Endothelial cell of umbilical vein (primary cell): ENCODE measurements around the gene MPDZ. TPM values are rescaled to one million over a fixed set of nuclear protein-coding genes. Genes with fewer than 3 reads are reported as not detected.

Source experiments
- BruUV-seq: library from RNA; stranded (reverse); fragments of 400-500 nt; replicated peaks from 2 replicates; lab custom pipeline; 2021; lab: Mats Ljungman, UMichigan
- CTCF ChIA-PET: fragments of 300-600, 350-600 bp; sonication (Branson Sonifier 250); formaldehyde crosslinking; loops from one replicate; lab custom pipeline; 2021; ENCODE audit warnings: antibody characterized with exemption, inconsistent platforms; lab: Charles Lee
- POLR2A ChIA-PET: fragments of 300-600, 350-600 bp; sonication (Branson Sonifier 250); formaldehyde crosslinking; loops from one replicate; lab custom pipeline; 2021; ENCODE audit warnings: antibody characterized with exemption, inconsistent platforms; lab: Charles Lee
- DNase-seq: peaks from one replicate; pipeline ENCODE4 v3.0.0-alpha.2; 2011; ENCODE audit warnings: low read depth, low spot score
- FAIRE-seq: peaks from 2 replicates; lab custom pipeline; 2011; peaks lifted over from hg19 to GRCh38; lab: Jason Lieb, UNC
- H2AFZ ChIP-seq: 2 replicates; pipeline ENCODE4 v1.6.0; 2012; ENCODE audit warnings: low read depth, low read length, control low read depth, inconsistent platforms
- H3K27ac ChIP-seq: 2 replicates; pipeline ENCODE4 v1.5.1; 2011; ENCODE audit warnings: low read depth, mild to moderate bottlenecking, control low read depth, low read length, moderate library complexity; ENCODE audit not compliant: insufficient read depth
- H3K27me3 ChIP-seq, 2 experiments: 2 replicates each; pipeline versions ENCODE4 v1.6.0 to v1.6.1; 2011; ENCODE audit warnings: low read length in 2 of 2, mixed read lengths in 1 of 2; ENCODE audit not compliant: control insufficient read depth in 2 of 2, insufficient read depth in 2 of 2
- H3K36me3 ChIP-seq, 2 experiments: 2 replicates in 1 of 2; 3 replicates in 1 of 2; pipeline ENCODE4 v1.5.1; 2011; ENCODE audit warnings: low read length in 2 of 2, mild to moderate bottlenecking in 1 of 2, moderate library complexity in 1 of 2; ENCODE audit not compliant: control insufficient read depth in 2 of 2, insufficient read depth in 2 of 2; ENCODE audit errors: extremely low read depth in 1 of 2
- H3K4me1 ChIP-seq: 3 replicates; pipeline ENCODE4 v1.5.1; 2011; ENCODE audit warnings: mild to moderate bottlenecking, low read length; ENCODE audit not compliant: control insufficient read depth, insufficient read depth; ENCODE audit errors: extremely low read depth
- H3K4me2 ChIP-seq: 2 replicates; pipeline ENCODE4 v1.6.1; 2011; ENCODE audit warnings: low read length, control low read depth, mixed read lengths; ENCODE audit not compliant: insufficient read depth
- H3K4me3 ChIP-seq, 3 experiments: fragments of 200-600 bp in 1 of 3; sonication (generic), shearing (Covaris generic) in 1 of 3; replicated peaks in 1 of 3; 2 replicates each; pipeline ENCODE4 v1.5.1; 2011 to 2016; ENCODE audit warnings: control low read depth in 3 of 3, low read length in 3 of 3, mild to moderate bottlenecking in 2 of 3, inconsistent platforms in 1 of 3, low read depth in 1 of 3, moderate library complexity in 1 of 3; ENCODE audit not compliant: insufficient read depth in 1 of 3
- H3K79me2 ChIP-seq: 2 replicates; pipeline ENCODE4 v1.6.0; 2012; ENCODE audit warnings: low read length, inconsistent platforms; ENCODE audit not compliant: control insufficient read depth, insufficient read depth
- H3K9ac ChIP-seq: replicated peaks from 2 replicates; pipeline ENCODE3; 2011; ENCODE audit warnings: low read length, control low read depth; ENCODE audit not compliant: insufficient read depth; ENCODE audit errors: extremely low read depth
- H3K9me1 ChIP-seq: replicated peaks from 3 replicates; pipeline ENCODE4 v1.6.0; 2011; ENCODE audit warnings: mild to moderate bottlenecking, low read length; ENCODE audit not compliant: control insufficient read depth, insufficient read depth; ENCODE audit errors: extremely low read depth
- H3K9me3 ChIP-seq: replicated peaks from 2 replicates; pipeline ENCODE4 v1.5.1; 2012; ENCODE audit warnings: low read length, inconsistent platforms; ENCODE audit not compliant: control insufficient read depth, insufficient read depth
- H4K20me1 ChIP-seq: replicated peaks from 2 replicates; pipeline ENCODE3; 2011; ENCODE audit warnings: mild to moderate bottlenecking, low read length; ENCODE audit not compliant: control insufficient read depth, insufficient read depth; ENCODE audit errors: extremely low read depth
- CTCF ChIP-seq, 2 donors: IDR thresholded peaks; 1 replicate in 1 of 2; 2 replicates in 1 of 2; pipeline ENCODE4 v1.5.1; 2011; ENCODE audit warnings: low read length in 2 of 2, mild to moderate bottlenecking in 2 of 2, moderate library complexity in 2 of 2, control low read depth in 1 of 2, inconsistent platforms in 1 of 2, low read depth in 1 of 2; ENCODE audit not compliant: insufficient read depth in 1 of 2; ENCODE audit errors: extremely low read depth in 1 of 2
- EZH2 ChIP-seq: IDR thresholded peaks from 2 replicates; pipeline ENCODE4 v1.6.1; 2012; ENCODE audit warnings: borderline replicate concordance, low read depth, mild to moderate bottlenecking, moderate library complexity, low read length, inconsistent platforms; ENCODE audit not compliant: severe bottlenecking
- FOS ChIP-seq: IDR thresholded peaks from 2 replicates; pipeline ENCODE4 v1.6.1; 2011; ENCODE audit warnings: mild to moderate bottlenecking, low read length, moderate library complexity, borderline replicate concordance; ENCODE audit not compliant: insufficient read depth
- GATA2 ChIP-seq: IDR thresholded peaks from 2 replicates; pipeline ENCODE4 v1.7.0; 2011; ENCODE audit warnings: low read depth, mild to moderate bottlenecking, moderate library complexity, mixed read lengths, low read length; ENCODE audit not compliant: insufficient read length, insufficient read depth
- JUN ChIP-seq: IDR thresholded peaks from 2 replicates; pipeline ENCODE4 v1.6.1; 2011; ENCODE audit warnings: borderline replicate concordance, low read depth; ENCODE audit not compliant: insufficient read length, insufficient read depth
- MYC ChIP-seq: IDR thresholded peaks from one replicate; pipeline ENCODE4 v1.6.1; 2011; ENCODE audit warnings: mild to moderate bottlenecking, low read depth, low read length
- POLR2A ChIP-seq: IDR thresholded peaks from 2 replicates; pipeline ENCODE4 v1.6.1; 2012; ENCODE audit warnings: low read depth, mild to moderate bottlenecking, control low read depth, low read length
- POLR2AphosphoS5 ChIP-seq: IDR thresholded peaks from 2 replicates; pipeline ENCODE4 v1.6.1; 2012; ENCODE audit warnings: low read depth, mild to moderate bottlenecking, control low read depth, low read length, moderate library complexity; ENCODE audit not compliant: insufficient read depth
- dilution Hi-C: fragments of 300-500 bp; cut with MboI; formaldehyde crosslinking; loops from one replicate; pipeline ENCODE4 v1.15.0; 2019; ENCODE audit warnings: low sequenced_read_pairs; ENCODE audit not compliant: extremely low pct_ligation_motif_present
- intact Hi-C: fragments of 100-400 bp; cut with micrococcal nuclease; formaldehyde crosslinking; loops from one replicate; pipeline ENCODE4 v1.10.0; 2022
- polyA plus RNA-seq, 4 experiments: library from polyadenylated mRNA; depleted of rRNA in 3 of 4; stranded (reverse) in 3 of 4; unstranded in 1 of 4; fragments of >200 nt; gene quantifications; 2 replicates each; pipeline versions ENCODE4 v1.2.1 to v1.2.3, GENCODE V29; 2011 to 2012; ENCODE audit warnings: missing spikeins in 1 of 4
- total RNA-seq: library from RNA; stranded (reverse); gene quantifications from 2 replicates; pipeline ENCODE4 v1.2.3, GENCODE V29; 2021
- TF ChIP-seq, protein P1 (sequence below): IDR thresholded peaks from 2 replicates; pipeline ENCODE4 v1.6.1; 2011; ENCODE audit not compliant: insufficient read depth, insufficient read length

The MPDZ gene
- total and polyA plus RNA-seq, 2 donors (not counting 3 experiments of a cell fraction or from before 2014, with no cell fraction given): 22.3 to 54.4 TPM

DNA sequence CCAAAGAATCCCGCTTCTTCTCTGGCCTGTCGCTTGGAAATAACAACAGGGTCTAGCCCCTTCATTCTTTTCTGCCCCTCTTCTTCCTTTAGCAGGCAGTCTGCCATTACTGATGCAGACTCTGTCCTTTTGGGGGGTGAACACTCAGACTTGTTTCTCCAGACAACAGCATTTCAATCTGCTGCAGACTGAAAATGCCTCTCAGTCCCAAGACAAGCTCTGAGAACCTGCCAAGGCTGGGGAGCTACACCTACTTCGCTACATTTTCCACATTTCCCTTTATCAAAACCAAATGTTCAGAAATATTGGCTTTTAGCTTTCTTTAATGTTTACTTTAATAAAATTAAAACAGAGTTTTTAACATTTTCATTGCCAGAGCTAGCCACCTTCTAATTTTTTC, 152.4 kb downstream of the MPDZ start:
- Histone ChIP-seq H3K36me3 (peaks cover 11 to 22% of the 10 kb centered on the region in 2 experiments), H3K4me3 (no peak overlapping the region), H3K9me3 (no peaks in the 10 kb centered on the region), H3K9me1 (no peaks in the 10 kb centered on the region), H2AFZ (no peak overlapping the region), H3K79me2 (no peaks in the 10 kb centered on the region), H3K27ac (no peak overlapping the region), H3K27me3 (no peaks in the 10 kb centered on the region), H3K9ac (no peak overlapping the region), H3K4me1 (no peaks in the 10 kb centered on the region), H4K20me1 (no peaks in the 10 kb centered on the region), H3K4me2 (no peak overlapping the region)
- FAIRE-seq (no peak), DNase-seq (no peak)
- POLR2A ChIA-PET: no interaction called here
- no TSS peak for BruUV-seq
- dilution Hi-C loops: no loop called here
- CTCF ChIA-PET: no interaction called here
- TF ChIP-seq CTCF (IDR thresholded peaks at IDR 0.05; ENCODE audit: extremely low read depth in 1 of 2, insufficient read depth in 1 of 2, low read depth in 1 of 2, low read length in 2 of 2) (no peak), POLR2AphosphoS5 (no peak), JUN (no peak), FOS (no peak), POLR2A (no peak), EZH2 (no peak), MYC (no peak), GATA2 (no peak)
- TF ChIP-seq, protein P1, sequence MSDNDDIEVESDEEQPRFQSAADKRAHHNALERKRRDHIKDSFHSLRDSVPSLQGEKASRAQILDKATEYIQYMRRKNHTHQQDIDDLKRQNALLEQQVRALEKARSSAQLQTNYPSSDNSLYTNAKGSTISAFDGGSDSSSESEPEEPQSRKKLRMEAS: no peak
- intact Hi-C loops: no loop called here
